Ectodermal cell (in vitro differentiated cells): ENCODE measurements around the gene AGR2.

Source experiments
- H3K27ac ChIP-seq: 2 replicates; pipeline ENCODE4 v1.7.0; 2013; ENCODE audit warnings: mild to moderate bottlenecking, low read depth, low read length; ENCODE audit not compliant: insufficient read depth, poor library complexity, severe bottlenecking
- H3K27me3 ChIP-seq: 2 replicates; pipeline ENCODE4 v1.7.0; 2013; ENCODE audit warnings: mild to moderate bottlenecking, low read length; ENCODE audit not compliant: insufficient read depth, control insufficient read depth, poor library complexity, severe bottlenecking
- H3K36me3 ChIP-seq: one replicate; pipeline ENCODE4 v1.7.0; 2013; ENCODE audit warnings: low read length; ENCODE audit not compliant: control insufficient read depth, insufficient read depth
- H3K4me1 ChIP-seq: one replicate; pipeline ENCODE4 v1.7.0; 2013; ENCODE audit warnings: low read length; ENCODE audit not compliant: control insufficient read depth, insufficient read depth
- H3K4me3 ChIP-seq: 2 replicates; pipeline ENCODE4 v1.7.0; 2013; ENCODE audit warnings: low read depth, low read length, control low read depth; ENCODE audit not compliant: insufficient read depth
- H3K9me3 ChIP-seq: 2 replicates; pipeline ENCODE4 v1.7.0; 2013; ENCODE audit warnings: mild to moderate bottlenecking, low read length, moderate library complexity; ENCODE audit not compliant: control insufficient read depth
- WGBS, 2 experiments: methylation state at CpG; one replicate each; pipeline ENCODE4 v1.1.7; 2013; ENCODE audit warnings: missing lambda C conversion rate in 2 of 2; 5-methylcytosine and 5-hydroxymethylcytosine counted together

The AGR2 gene

DNA sequence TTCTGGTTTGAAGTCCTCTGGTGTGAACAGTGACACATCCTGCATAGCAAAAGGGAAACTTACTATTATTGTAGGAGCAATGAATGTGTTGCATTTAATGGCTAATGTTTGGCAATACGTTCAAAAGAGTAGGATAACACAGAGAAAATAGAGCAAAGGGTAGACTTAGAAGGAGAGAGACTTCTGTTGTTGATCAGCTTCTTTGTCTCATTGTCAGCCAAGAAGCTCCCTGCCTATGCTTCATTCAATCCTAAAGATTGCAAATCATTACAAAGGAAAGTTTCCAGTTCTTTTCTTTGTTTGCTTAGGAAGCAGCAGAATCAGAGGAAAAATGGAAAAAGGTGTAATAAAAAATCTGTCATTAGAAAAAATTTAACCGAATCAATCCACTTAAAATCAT lies 59.2 kb downstream of the AGR2 start:
- Histone ChIP-seq H3K4me3 (no peak overlapping the region), H3K36me3 (no peaks in the 10 kb centered on the region), H3K27ac (peak overlapping the region; percentile 76), H3K27me3 (no peaks in the 10 kb centered on the region), H3K9me3 (no peaks in the 10 kb centered on the region), H3K4me1 (peaks cover 22% of the 10 kb centered on the region)
- 0% methylated on average over 1 of the region's 2 CpGs for WGBS, 2 experiments

DNA sequence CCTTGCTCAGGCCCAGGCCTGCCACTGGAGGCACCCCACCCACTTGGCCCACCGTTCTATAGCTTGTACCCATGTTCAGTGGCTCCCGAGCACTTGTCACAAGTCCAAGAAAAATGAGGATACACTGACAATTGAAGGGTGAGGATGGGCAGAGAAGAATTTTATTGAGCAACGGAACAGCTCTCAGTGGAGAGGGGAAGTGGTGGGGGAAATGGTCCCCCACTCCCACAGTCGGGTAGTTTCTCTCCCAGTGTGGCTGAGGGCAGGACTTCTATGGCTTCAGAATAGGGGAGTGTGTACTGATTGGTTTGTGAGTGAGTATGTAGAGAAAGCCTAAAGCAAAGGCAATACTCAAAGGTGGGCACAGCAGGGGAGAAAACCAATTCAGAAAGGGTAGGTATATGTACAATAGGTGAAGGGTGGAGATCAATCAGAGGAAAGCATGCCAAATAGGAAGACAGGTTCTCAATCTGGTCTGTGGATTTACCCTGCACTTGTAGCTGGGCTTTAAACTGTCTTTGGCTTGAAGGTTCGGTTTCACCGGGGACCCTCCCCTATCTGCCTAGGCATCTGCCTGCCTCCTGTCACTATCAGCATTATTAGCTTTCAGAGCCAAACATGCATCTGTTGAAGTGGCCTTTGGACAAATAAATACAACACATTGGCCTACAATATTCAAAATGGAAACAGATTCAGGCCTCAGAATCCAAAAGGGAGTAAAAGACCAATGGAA lies 60.1 kb downstream of the AGR2 start:
- H3K36me3 ChIP-seq: no peaks in the 10 kb centered on the region
- no peak overlapping the region for H3K4me3 ChIP-seq
- peak overlapping the region; percentile 76 for H3K27ac ChIP-seq
- WGBS, 2 experiments: 83 to 87% methylated on average over 6 of the region's 6 CpGs
- H3K9me3 ChIP-seq: no peaks in the 10 kb centered on the region
- H3K27me3 ChIP-seq: no peaks in the 10 kb centered on the region
- peaks cover 22% of the 10 kb centered on the region for H3K4me1 ChIP-seq

DNA sequence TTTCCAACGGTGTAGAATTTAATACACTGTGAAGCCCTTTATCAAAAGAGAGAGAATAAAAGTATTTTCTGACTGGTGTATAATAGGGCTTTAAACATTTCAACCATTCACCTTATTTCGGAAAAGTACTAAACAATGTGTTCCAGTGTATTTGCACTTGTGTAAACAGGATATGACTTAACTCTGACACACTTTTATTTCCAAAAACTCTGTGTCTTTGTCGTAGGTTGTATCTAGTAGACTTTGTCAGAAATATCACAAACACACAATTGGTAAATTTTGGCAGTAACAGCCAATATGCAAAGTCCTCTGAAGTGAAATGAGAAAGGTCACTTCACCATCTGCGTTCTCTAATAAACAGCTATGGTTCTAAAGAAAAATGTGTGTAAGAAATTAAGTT lies 61.6 kb downstream of the AGR2 start:
- Histone ChIP-seq H3K4me3 (no peak overlapping the region), H3K4me1 (peaks cover 22% of the 10 kb centered on the region), H3K27ac (no peak overlapping the region), H3K9me3 (no peaks in the 10 kb centered on the region), H3K36me3 (no peaks in the 10 kb centered on the region), H3K27me3 (no peaks in the 10 kb centered on the region)
- WGBS, 2 experiments: 94 to 96% methylated on average over 3 to 4 of the region's 4 CpGs

DNA sequence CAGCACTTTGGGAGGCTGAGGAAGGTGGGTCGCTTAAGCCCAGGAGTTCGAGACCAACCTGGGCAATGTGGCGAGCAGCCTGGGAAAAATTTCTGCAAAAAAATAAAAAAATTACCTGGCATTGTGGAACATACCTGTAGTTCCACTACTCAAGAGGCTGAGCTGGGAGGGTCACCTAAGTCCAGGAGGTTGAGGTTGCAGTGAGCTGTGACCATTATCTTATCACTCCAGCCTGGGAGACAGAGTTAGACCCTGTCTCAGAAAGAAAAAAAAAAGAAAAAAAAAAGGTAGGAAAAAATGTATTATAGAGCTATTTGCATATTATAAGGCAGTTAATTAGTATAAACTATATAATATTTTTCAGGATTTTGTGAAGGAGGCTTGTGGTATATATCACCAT lies 62.3 kb downstream of the AGR2 start:
- Histone ChIP-seq H3K27ac (no peak overlapping the region), H3K36me3 (no peaks in the 10 kb centered on the region), H3K9me3 (no peaks in the 10 kb centered on the region), H3K27me3 (no peaks in the 10 kb centered on the region), H3K4me1 (peaks cover 22% of the 10 kb centered on the region), H3K4me3 (no peak overlapping the region)
- WGBS, 2 experiments: 89% methylated on average over 3 of the region's 3 CpGs
